GM10847 (cell line): ENCODE data around the gene TGM5.

Experiments used
- POLR2A ChIP-seq: IDR thresholded peaks from 2 replicates; pipeline ENCODE4 v1.6.1; 2011; ENCODE audit not compliant: insufficient read length; ENCODE audit errors: extremely low read depth

The TGM5 gene

GRCh38 chr15:43214592-43215295, 52.0 kb downstream of the TGM5 start:
- no peak for TF ChIP-seq POLR2A

GRCh38 chr15:43214169-43214568, 52.6 kb downstream of the TGM5 start:
- no peak for TF ChIP-seq POLR2A

GRCh38 chr15:43213466-43213865, 53.3 kb downstream of the TGM5 start:
- TF ChIP-seq POLR2A, result no peak

GRCh38 chr15:43212951-43213350, 53.8 kb downstream of the TGM5 start:
- no peak for TF ChIP-seq POLR2A

GRCh38 chr15:43212299-43212698, 54.4 kb downstream of the TGM5 start:
- no peak for TF ChIP-seq POLR2A

- no peak for TF ChIP-seq POLR2A
Observed at GRCh38 chr15:43211224-43211735, 55.4 kb downstream of the TGM5 start.

- no peak for TF ChIP-seq POLR2A
Observed at GRCh38 chr15:43210807-43211206, 55.9 kb downstream of the TGM5 start.

GRCh38 chr15:43210172-43210745, 56.5 kb downstream of the TGM5 start:
- no peak for TF ChIP-seq POLR2A

- TF ChIP-seq POLR2A, result no peak
Observed at GRCh38 chr15:43209059-43209824, 57.5 kb downstream of the TGM5 start.

GRCh38 chr15:43208052-43209002, 58.4 kb downstream of the TGM5 start:
- TF ChIP-seq POLR2A, result no peak

- TF ChIP-seq POLR2A, result no peak
Observed at GRCh38 chr15:43207024-43207423, 59.7 kb downstream of the TGM5 start.

GRCh38 chr15:43206054-43206453, 60.7 kb downstream of the TGM5 start:
- no peak for TF ChIP-seq POLR2A

- TF ChIP-seq POLR2A, result no peak
Observed at GRCh38 chr15:43204016-43204901, 62.5 kb downstream of the TGM5 start.

- no peak for TF ChIP-seq POLR2A
Observed at GRCh38 chr15:43199945-43200488, 66.7 kb downstream of the TGM5 start.
